PC-3 (cell line): ENCODE results near the gene PFKFB4. TPM values are rescaled to one million over a fixed set of nuclear protein-coding genes. Genes with fewer than 3 reads are reported as not detected.

Experiments used
- ATAC-seq: fragments of 200-7000 bp; cut with Tn5 transposase; 2 replicates; pipeline ENCODE4 v1.9.1; 2020; ENCODE audit warnings: mild to moderate bottlenecking, moderate library complexity
- BruUV-seq: library from RNA; stranded (reverse); fragments of 400-500 nt; replicated peaks from 2 replicates; lab custom pipeline; 2021; lab: Mats Ljungman, UMichigan
- CTCF ChIA-PET: fragments of 300-600 bp; sonication (Branson Sonifier 250); formaldehyde crosslinking; loops from one replicate; lab custom pipeline; 2022; ENCODE audit warnings: antibody characterized with exemption; lab: Charles Lee
- POLR2A ChIA-PET: fragments of 300-600 bp; sonication (Branson Sonifier 250); formaldehyde crosslinking; loops from one replicate; lab custom pipeline; 2022; ENCODE audit warnings: antibody characterized with exemption; ENCODE audit not compliant: unreplicated experiment; lab: Charles Lee
- DNase-seq: peaks from one replicate; pipeline ENCODE4 v3.0.0-alpha.2; 2015
- H2AFZ ChIP-seq: fragments of 300-600 bp; sonication (generic); 2 replicates; pipeline ENCODE4 v1.6.0; 2016; ENCODE audit warnings: antibody characterized with exemption, low read length
- H3F3A ChIP-seq: fragments of 300-600 bp; sonication (generic); one replicate; pipeline ENCODE4 v1.6.0; 2017; ENCODE audit warnings: antibody characterized with exemption, low read length, control low read depth, mild to moderate bottlenecking; ENCODE audit not compliant: unreplicated experiment
- H3K27ac ChIP-seq: fragments of 300-600 bp; sonication (generic); 2 replicates; pipeline ENCODE4 v1.5.1; 2016; ENCODE audit warnings: mild to moderate bottlenecking, low read length
- H3K27me3 ChIP-seq: fragments of 300-600 bp; sonication (generic); 2 replicates; pipeline ENCODE4 v1.6.1; 2016; ENCODE audit warnings: low read length, mixed read lengths
- H3K36me3 ChIP-seq: fragments of 300-600 bp; sonication (generic); 2 replicates; pipeline ENCODE4 v1.6.1; 2016; ENCODE audit warnings: low read depth, mixed run types, low read length, mixed read lengths
- H3K4me1 ChIP-seq: fragments of 300-600 bp; sonication (generic); 2 replicates; pipeline ENCODE4 v1.5.1; 2016; ENCODE audit warnings: low read length; ENCODE audit not compliant: insufficient read depth
- H3K4me2 ChIP-seq: fragments of 300-600 bp; sonication (generic); 2 replicates; pipeline ENCODE4 v1.6.0; 2016; ENCODE audit warnings: low read length
- H3K4me3 ChIP-seq: fragments of 300-600 bp; sonication (generic); 2 replicates; pipeline ENCODE4 v1.5.1; 2016; ENCODE audit warnings: mild to moderate bottlenecking, low read length, mixed read lengths
- H3K79me2 ChIP-seq: fragments of 300-600 bp; sonication (generic); 2 replicates; pipeline ENCODE4 v1.6.1; 2017; ENCODE audit warnings: low read length, mixed read lengths
- H3K9ac ChIP-seq: fragments of 300-600 bp; sonication (generic); 2 replicates; pipeline ENCODE4 v1.6.0; 2016; ENCODE audit warnings: mild to moderate bottlenecking, low read length
- H3K9me2 ChIP-seq: fragments of 300-600 bp; sonication (generic); replicated peaks from 2 replicates; pipeline ENCODE4 v1.6.1; 2016; ENCODE audit warnings: mixed run types, low read length, mixed read lengths
- H3K9me3 ChIP-seq: fragments of 300-600 bp; sonication (generic); 2 replicates; pipeline ENCODE4 v1.6.1; 2016; ENCODE audit warnings: low read length, mixed read lengths
- H4K20me1 ChIP-seq: fragments of 300-600 bp; sonication (generic); 2 replicates; pipeline ENCODE4 v1.6.1; 2016; ENCODE audit warnings: low read length, mixed read lengths
- EZH2 ChIP-seq: fragments of 300-600 bp; sonication (generic); IDR thresholded peaks from one replicate; pipeline ENCODE4 v1.6.1; 2017; ENCODE audit warnings: antibody characterized with exemption, mild to moderate bottlenecking, low read length; ENCODE audit not compliant: unreplicated experiment
- EZH2phosphoT487 ChIP-seq: fragments of 300-600 bp; sonication (generic); IDR thresholded peaks from 2 replicates; pipeline ENCODE4 v1.6.1; 2018; ENCODE audit warnings: mild to moderate bottlenecking, antibody characterized with exemption, low read length, borderline replicate concordance
- intact Hi-C: fragments of 100-400 bp; cut with micrococcal nuclease; formaldehyde crosslinking; loops from 2 replicates; pipeline ENCODE4 v1.9.0; 2023
- total RNA-seq: library from RNA; depleted of rRNA; stranded (reverse); fragments of >200 nt; gene quantifications from 2 replicates; pipeline ENCODE4 v1.2.3, GENCODE V29; 2014
- TF ChIP-seq, protein P1 (sequence below): fragments of 300-600 bp; sonication (generic); conservative IDR thresholded peaks from 2 replicates; pipeline ENCODE4 v1.5.1; 2017; ENCODE audit warnings: antibody characterized with exemption, low read depth, mild to moderate bottlenecking, low read length

Gene PFKFB4
- total RNA-seq, 1 experiment from 2014 or later: 33.5 TPM

DNA sequence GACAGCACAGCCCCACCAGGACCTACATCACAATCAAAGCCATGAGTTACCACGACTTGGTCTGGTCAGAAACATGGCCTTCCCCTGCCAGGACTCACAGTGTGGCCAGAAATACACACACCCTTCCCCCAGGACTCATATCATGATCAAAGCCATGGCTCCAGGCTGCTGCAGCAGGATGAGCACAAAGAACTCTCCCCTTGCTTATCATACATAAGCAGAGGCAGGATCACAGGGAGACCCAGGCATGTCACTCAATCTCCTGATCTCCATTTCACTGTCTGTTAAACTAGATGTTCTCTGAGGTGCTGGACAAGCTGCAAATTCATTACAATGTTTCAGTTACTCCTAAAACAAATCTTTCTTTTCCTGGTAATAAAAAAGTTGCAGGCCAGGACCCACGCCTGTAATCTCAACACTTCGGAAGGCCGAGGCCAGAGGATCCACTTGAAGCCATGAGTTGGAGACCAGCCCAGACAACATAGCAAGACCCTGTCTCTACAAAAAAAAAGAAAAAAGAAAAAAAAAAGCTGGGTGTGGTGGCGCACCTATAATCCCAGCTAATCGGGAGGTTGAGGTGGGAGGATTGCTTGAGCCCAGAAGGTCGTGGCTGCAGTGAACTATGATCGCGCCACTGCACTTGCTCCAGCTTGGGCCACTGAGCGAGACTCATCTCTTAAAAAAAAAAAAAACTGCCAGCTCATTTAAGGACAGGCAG, 1.2 kb downstream of the PFKFB4 start:
- Histone ChIP-seq H3K4me2 (peak overlapping the region; percentile 93), H3K27ac (no peak overlapping the region), H3K4me1 (peaks cover 31% of the 10 kb centered on the region), H4K20me1 (no peaks in the 10 kb centered on the region), H3K79me2 (peaks cover 50% of the 10 kb centered on the region), H3K9me2 (no peaks in the 10 kb centered on the region), H3F3A (peaks cover 4% of the 10 kb centered on the region), H3K27me3 (no peaks in the 10 kb centered on the region), H3K9ac (peak overlapping the region; percentile 60), H3K36me3 (no peaks in the 10 kb centered on the region; the same call in 1 of the 2 replicates), H3K9me3 (no peaks in the 10 kb centered on the region), H3K4me3 (peak overlapping the region; percentile 86), H2AFZ (no peak overlapping the region)
- POLR2A ChIA-PET: interaction anchor here (0.6 kb wide), 3 partner anchors 31 to 112 kb away, joined by 4 to 11 read pairs (median 11); partner anchors contain the start of gene ATRIP
- CTCF ChIA-PET: interaction anchor here (0.6 to 2.1 kb wide), 2 partner anchors 57 to 119 kb away, joined by 4 to 19 read pairs; no protein-coding TSS in a partner anchor
- ATAC-seq (no peak), DNase-seq (no peak)
- no peak for TF ChIP-seq EZH2phosphoT487
- TF ChIP-seq, protein P1, sequence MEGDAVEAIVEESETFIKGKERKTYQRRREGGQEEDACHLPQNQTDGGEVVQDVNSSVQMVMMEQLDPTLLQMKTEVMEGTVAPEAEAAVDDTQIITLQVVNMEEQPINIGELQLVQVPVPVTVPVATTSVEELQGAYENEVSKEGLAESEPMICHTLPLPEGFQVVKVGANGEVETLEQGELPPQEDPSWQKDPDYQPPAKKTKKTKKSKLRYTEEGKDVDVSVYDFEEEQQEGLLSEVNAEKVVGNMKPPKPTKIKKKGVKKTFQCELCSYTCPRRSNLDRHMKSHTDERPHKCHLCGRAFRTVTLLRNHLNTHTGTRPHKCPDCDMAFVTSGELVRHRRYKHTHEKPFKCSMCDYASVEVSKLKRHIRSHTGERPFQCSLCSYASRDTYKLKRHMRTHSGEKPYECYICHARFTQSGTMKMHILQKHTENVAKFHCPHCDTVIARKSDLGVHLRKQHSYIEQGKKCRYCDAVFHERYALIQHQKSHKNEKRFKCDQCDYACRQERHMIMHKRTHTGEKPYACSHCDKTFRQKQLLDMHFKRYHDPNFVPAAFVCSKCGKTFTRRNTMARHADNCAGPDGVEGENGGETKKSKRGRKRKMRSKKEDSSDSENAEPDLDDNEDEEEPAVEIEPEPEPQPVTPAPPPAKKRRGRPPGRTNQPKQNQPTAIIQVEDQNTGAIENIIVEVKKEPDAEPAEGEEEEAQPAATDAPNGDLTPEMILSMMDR: no peak
- TF ChIP-seq EZH2: no peak
- no TSS peak for BruUV-seq
- intact Hi-C loops: loop anchor here (5.0 to 10.0 kb wide), 3 partner anchors 42 to 1171 kb away; partner anchors contain the start of genes ATRIP, COL7A1 and PTPN23

DNA sequence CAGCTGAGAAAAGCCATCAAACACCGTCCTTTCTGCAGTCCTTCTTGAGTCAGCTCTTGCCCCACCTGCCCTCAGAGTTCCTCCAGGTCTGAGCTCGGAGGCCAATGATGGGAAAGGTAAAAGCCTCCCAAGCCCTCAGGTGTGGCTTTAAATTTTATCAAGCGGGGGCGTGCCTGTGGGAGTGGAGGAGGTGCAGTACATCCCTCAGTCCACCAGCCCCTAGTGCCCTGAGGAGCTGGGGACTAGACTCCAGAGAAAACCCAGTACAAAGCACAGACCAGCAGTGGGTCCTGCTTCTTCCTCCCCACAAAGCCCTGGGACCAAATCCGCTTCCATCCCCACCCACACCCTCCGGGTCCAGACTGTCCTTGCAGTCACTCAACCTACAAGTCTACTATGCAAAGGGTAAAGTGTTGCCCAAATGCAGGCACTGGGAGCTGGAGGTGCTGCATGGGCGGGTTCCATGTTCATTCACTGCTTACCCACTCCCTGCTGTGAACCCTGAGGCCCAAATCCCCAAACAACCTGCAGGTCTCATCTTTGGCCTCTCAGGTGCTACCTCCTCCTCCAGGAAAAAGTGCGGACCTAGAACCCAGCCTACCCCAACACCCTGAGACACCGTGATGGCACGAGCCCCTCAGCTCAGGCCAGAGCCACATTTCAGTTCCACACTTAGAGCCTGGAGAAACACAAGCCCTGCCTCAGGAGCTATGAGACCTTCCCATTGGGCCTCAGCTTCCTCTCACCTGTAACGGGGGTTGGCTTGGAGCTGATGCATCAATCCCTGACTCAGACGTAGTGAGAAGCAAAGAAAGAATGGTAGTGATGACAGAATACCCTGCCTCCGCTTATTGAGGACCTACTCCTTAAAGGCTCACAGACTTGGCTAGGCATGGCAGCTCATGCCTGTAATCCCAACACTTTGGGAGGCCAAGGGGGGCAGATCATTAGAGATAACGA, 2.4 kb downstream of the PFKFB4 start:
- peaks cover 31% of the 10 kb centered on the region for H3K4me1 ChIP-seq
- no peak overlapping the region for H3K27ac ChIP-seq
- no peaks in the 10 kb centered on the region for H3K9me3 ChIP-seq
- intact Hi-C loops: loop anchor here (10.0 kb wide), 1 partner anchor 1169 kb away; the partner anchor contains the start of gene PTPN23
- BruUV-seq: no TSS peak
- H4K20me1 ChIP-seq: no peaks in the 10 kb centered on the region
- peak overlapping the region; percentile 93 for H3K4me2 ChIP-seq
- H3K4me3 ChIP-seq: peak overlapping the region; percentile 86; the same call in 1 of the 2 replicates
- CTCF ChIA-PET: no interaction called here
- POLR2A ChIA-PET: no interaction called here
- DNase-seq (peak; percentile 41), ATAC-seq (no peak)
- peaks cover 50% of the 10 kb centered on the region for H3K79me2 ChIP-seq
- TF ChIP-seq, protein P1: no peak
- no peak for TF ChIP-seq EZH2
- TF ChIP-seq EZH2phosphoT487: no peak
- peaks cover 4% of the 10 kb centered on the region for H3F3A ChIP-seq
- H3K9me2 ChIP-seq: no peaks in the 10 kb centered on the region
- H3K27me3 ChIP-seq: no peaks in the 10 kb centered on the region
- no peaks in the 10 kb centered on the region; the same call in 1 of the 2 replicates for H3K36me3 ChIP-seq
- no peak overlapping the region for H2AFZ ChIP-seq
- H3K9ac ChIP-seq: no peak overlapping the region
